Measurements from ENCODE around the gene U2SURP. TPM values are rescaled to one million over a fixed set of nuclear protein-coding genes. Genes with fewer than 3 reads are reported as not detected.
"Not testable (repeated sequence)": the region's sequence is repeated elsewhere in the genome, so short reads cannot be mapped to it uniquely, and the experiment has no call there.

Gene U2SURP
- polyA plus RNA-seq, 10 donors = 62.9 to 105 (median 84.7) TPM

DNA sequence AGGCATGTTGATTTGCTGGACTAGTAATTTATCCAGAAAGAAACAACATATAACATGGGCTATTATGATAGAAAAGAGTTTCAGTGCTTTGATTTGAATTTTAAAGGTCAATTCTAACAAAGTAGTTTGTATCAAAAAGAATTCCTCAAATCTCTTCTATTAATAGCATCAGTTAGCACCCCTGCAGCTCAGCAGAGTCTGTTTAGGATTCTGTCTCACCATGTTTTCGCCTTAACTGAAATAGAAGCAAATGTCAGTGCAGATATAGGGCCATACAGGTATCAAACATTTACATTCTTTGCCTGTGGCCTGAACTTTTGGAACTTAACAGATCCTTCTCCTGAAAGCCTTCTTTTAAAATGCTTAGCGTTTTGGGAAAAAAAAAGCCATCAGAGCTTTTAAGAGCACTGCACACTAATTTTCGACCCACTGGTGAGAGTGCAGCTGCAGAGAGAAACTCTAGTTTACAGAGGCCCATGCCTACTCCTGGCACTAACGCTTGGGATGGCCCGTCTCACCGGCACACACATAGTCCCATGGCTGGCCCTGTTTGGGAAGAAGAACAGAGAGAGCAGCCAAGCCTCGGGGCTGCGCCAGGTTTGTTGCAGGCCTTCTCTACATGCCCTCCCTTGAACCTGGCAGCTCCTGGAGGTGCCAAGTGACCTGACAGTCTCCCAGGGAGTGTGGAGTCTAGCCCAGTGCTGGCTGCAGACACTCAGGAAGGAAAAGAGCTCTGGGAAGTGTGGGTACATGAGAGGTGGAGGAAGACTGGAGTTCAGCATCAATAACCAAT lies 28.0 kb upstream of the U2SURP start:
- DNase-seq = no peak

DNA sequence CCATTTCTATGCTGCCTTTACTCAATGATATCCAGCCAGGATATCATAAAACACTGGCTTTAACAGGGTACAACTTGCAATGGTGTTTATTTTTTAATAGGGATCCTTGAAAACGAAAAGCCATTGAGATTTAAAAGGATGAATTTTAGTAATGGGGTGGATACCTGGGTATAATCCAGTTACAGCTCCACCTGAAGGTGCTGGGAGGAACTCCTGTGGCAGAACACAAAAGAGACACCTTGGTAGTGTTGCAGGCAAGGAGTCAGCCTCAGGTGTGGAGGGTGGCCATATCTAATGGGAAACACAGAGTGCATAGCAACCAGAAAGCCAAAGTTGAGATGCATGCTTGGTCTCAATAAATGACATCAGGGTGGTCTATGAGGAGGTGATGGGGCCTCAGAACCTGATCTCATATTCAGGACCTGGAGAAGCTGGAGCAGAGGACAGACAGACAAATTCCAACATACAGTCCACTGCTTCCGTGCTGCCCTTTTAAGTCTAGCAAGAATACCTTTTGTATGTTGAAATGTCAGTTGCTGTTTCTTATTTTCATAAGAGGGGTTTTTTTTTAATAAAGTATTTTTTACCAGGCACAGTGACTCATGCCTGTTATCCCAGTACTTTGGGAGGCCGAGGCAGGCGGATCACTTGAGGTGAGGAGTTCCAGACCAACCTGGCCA lies 25.9 kb upstream of the U2SURP start:
- DNase-seq = no peak

DNA sequence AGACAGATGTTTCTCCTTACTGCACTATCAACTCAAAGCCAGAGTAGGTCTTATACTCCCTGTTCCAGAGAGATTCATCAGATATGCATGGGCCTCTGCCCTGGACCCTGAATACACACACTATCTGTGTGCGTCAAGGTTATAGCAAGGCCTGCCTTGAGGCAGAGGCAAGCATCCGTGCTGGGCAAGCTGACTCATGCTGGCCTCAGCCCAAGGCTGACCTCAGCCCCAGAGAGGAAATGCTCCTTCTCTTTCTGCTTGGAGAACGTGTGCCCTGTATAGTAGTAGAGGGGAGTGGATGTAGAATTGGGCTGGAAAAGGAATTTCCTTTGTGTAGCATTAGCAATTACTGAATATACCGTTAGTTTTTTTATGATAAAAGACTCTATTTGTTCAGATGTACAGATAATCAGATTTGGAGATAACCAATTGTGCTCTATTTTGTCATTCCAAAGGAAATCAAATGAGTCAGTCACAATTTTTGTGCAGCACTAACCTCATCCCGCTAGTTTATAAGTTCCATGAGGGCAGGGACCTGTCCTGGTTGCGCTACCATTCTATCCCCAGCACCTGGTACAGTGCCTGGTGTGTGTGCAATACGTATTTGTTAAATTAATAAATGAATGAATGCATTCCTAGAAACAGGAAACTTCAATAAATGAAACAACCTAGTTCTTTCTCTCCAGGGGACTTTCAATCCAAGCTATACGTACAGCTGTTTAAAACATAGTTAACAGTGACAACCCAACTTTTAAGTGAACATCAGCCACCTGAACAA lies 24.6 kb upstream of the U2SURP start:
- DNase-seq = peak; percentile 59 to 70 (median 62)

DNA sequence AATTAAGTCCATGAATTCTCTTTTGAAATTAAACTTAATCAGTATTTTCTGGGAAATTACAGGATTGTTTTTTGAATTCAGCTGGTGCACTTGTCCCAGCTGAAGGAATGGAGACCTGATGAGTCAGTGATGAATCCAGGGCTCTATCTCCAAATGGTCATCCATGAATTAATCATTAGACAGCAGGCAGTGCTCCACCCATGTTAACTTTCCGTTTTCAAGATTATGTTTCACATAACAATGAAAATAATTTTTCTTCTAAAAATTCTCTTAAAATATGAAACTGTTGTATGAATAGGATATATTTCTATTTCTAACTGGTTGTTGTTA lies 24.0 kb upstream of the U2SURP start:
- no peak for DNase-seq

DNA sequence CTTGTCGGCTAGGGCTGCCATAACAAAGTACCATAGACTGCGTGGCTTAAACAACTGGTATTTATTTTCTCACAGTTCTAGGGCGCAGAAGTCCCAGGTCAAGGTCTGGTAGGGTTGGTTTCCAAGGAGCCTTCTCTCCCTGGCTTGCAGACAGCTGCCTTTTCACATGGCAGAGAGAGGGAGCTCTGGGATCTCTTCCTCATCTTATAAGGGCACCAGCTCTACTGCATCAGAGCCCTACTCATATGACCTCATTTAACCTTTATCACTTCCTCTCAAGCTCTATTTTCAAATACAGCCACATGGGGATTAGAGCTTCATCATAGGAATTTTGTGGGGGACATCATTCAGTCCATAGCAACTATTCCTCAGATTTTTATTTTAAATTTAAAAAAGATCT lies 20.3 kb upstream of the U2SURP start:
- no peak for DNase-seq

DNA sequence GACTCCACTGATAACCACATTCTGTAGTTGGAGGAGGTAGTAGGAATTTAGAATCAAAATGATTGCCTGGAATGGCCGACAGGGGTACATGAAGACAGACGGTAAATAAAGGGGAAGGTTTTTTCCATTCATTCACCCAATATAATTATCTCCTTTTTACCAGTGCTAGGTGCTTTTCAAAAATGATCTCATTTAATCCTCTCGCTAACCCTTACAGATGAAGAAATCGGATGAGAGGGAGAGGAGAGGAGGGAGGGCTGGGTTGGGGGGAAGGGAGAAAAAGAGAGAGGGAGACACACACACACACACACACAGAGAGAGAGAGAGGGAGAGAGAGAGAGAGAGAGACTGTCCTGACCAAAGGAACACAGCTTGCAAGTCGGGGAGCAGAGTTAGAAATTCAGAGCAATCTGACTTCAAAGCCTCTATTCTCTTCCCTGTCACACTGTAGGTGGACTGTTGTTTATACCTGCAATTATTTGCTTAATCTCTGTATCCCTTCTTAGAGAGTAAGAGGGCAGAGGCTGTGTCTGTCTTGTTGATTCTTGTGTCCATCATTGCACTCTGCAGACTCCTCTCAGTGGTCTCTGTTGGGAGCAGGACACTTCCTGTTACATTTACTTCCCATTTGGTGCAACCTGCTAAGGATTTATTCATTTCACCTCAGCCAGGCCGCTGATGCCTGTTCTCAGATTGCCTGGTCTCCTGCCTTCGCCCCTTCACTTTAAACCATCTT lies 19.2 kb upstream of the U2SURP start:
- no peak for DNase-seq

DNA sequence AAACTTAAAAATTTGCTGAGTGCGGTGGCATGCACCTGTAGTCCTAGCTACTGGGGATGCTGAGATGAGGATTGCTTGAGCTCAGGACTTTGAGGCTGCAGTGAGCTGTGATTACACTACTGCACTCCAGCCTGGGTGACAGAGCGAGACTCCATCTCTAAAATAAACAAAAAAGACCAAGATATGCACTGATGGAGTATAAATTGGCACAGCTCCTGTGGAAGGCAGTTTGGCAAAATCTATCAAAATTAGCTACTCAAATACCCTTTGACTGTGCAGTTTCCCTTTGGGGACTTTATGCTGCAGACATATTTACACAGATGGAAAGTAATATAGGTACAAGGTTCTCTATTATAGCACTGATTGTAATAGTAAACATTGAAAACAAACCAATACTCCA lies 18.1 kb upstream of the U2SURP start:
- DNase-seq = no peak

DNA sequence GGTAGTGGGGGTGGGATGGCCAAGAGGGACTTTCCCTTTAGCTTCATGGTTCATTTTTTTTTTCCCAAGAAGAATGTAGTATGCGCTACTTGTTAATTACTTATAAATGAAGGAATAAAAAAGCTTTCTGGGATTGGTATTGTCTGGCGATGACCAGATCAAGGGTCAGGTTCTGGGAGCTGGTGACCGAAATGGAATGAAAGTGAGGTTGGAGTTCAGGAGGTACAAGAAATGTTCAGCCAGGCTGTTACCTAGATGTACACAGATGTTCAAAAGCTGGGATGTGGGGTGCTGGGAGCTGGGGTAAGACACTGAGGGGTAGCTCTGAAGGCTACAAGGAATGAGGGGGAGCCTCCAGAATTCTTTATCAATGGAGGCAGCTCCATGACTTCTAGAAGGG lies 17.1 kb upstream of the U2SURP start:
- DNase-seq = no peak

DNA sequence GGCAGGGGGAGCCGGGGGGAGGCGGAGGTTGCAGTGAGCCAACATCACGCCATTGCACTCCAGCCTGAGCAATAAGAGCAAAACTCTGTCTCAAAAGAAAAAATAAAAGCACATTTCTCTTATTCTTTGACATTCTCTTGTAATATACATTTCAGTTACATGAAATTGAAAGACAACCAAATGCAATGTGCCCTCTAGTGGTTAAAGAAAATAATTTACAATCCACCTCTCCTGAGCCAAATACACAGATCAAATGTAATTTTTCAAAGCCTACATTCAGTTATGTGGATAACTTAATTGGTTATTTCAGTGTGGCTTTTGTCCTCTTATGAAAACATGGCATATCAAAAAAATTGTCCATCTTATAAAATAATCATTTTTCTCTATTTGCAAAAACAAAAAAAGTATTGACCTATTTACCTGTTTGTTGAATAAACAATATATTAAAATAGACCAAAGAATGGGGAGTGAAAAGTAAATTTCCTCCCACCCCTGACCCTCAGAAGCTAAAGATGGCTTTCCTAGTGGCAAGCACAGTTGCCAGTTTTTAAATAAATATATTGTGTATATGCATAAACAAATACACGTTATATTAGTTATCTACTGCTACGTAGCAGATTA lies 14.2 kb upstream of the U2SURP start:
- peak in 1 of 3 donors; percentile 48 for DNase-seq

DNA sequence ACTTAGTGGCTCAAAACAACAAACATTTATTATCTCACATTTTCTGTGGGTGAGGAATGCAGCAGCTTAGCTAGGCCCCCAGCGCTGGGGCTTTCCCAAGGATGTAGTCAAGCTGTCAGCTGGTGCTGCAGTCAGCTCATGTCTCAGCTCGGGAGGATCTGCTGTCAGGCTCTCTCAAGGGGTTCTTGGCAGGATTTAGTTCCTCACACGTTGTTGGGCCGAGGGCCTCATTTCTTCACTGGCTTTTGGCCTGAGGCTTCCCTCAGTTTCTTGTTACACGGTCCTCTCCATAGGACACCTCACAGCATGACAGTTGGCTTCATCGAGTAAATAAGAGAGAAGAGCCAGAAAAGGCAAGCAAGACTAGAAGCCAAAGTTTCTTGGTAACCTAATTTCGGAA lies 13.7 kb upstream of the U2SURP start:
- DNase-seq = peak in 1 of 3 donors; percentile 32

DNA sequence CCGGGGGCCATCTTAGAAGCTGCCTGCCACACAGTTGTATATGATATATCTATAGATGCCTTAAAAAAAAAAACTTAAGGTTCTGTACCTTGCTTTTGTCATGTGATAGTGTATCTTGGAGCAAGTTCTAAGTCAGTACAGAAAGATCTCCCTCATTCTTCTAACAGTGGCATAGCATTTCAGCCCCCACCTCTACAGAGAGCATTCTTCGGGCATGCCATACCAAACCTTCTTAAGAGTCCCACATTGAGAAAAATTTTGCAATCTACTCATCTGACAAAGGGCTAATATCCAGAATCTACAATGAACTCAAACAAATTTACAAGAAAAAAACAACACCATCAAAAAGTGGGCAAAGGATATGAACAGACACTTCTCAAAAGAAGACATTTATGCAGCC lies 13.1 kb upstream of the U2SURP start:
- not testable (repeated sequence) for DNase-seq

DNA sequence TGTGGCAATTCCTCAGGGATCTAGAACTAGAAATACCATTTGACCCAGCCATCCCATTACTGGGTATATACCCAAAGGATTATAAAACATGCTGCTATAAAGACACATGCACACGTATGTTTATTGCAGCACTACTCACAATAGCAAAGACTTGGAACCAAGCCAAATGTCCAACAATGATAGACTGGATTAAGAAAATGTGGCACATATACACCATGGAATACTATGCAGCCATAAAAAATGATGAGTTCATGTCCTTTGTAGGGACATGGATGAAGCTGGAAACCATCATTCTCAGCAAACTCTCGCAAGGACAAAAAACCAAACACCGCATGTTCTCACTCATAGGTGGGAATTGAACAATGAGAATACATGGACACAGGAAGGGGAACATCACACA lies 12.5 kb upstream of the U2SURP start:
- not testable (repeated sequence) for DNase-seq

DNA sequence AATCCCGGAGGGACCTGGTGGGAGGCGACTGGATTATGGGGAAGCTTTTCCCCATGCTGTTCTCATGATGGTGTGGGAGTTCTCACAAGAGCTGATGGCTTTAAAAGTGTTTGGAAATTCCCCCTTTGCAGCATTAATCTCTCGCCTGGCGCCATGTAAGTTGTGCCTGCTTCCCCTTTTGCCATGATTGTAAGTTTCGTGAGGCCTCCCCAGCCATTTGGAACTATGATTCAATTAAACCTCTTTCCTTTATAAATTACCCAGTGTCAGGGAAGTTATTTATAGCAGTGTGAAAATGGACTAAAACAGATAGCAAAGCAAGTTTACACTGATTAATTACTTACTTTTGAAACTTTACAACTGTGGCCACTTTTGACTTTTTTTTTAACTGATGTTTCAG lies 10.6 kb upstream of the U2SURP start:
- DNase-seq = no peak

DNA sequence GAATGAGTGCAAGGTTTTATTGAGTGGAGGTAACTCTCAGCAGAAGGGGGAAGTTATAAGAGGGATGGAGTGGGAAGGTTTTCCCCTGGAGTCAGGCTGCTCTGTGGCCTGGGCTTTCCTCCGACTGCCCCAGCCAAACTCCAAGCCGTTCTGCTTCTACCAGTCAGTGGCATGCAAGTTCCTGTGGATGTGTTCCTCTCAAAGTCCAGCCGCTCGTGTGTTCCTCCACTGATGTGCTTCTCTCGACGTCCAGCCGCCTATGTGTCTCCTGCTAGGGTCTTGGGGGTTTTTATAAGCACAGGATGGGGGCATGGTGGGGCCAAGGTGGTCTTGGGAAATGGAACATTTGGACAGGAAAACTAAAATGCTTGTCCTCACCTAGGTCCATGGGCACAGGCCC lies 9.0 kb upstream of the U2SURP start:
- no peak for DNase-seq

DNA sequence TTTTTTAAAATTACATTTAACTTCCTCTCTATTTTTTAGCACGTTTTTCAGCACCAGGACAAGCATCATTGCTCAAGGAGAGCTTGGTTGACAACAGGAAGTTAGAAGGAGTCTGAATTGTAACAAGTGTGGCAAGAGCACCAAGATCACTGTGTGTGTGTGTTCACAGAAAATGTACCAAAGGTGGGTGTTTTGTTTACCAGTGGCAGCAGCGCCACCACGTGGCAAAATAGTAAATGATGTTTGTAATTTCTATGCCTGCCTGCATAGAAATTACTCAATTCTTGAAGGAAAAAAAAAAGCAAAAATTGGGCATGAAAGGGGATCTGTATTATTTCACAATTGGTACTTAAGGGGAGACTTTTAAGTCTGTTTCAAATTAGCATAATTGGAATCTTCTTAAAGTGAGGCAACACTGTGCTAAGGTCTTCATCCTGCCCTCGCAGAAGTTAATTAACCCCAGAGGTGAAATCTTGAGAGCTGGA lies 7.4 kb upstream of the U2SURP start:
- peak; percentile 43 to 73 (median 59) for DNase-seq

DNA sequence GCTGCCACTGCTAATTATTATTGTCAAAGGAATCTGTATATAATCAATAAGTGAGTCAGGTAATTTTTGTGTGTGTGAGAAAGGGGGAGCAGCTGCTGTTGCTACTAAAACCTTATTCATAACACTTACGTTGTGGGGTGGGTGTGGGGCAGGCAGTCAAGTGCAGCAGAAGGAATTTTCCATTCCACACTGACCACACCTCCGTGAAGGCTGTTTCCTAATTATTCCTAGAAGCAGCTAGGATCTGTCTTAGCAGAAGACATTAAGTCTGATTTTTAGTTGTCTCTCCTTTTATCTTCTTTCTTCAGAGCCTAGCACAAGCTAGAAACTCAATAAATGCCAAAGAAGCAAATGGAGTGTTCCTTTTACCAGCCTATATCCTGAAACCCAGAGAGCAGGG lies 4.0 kb upstream of the U2SURP start:
- no peak for DNase-seq

DNA sequence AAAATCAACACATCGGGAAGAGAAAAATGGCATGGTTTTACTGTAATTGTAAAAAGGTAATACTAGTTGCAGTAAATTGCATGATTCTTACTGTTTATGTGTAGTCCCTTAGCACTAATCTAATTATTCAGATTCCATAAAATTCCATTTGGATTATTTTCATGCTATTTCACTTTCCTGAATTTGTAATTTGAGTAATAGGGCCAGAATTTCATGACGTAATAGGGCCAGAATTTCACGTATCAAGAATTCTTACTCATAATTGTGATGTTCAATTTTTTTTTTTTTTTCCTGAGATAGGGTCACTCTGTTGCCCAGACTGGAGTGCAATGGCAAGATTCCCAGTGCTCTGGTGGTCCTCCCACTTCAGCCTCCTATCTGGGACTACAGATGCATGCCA lies 2.9 kb upstream of the U2SURP start:
- DNase-seq = no peak

DNA sequence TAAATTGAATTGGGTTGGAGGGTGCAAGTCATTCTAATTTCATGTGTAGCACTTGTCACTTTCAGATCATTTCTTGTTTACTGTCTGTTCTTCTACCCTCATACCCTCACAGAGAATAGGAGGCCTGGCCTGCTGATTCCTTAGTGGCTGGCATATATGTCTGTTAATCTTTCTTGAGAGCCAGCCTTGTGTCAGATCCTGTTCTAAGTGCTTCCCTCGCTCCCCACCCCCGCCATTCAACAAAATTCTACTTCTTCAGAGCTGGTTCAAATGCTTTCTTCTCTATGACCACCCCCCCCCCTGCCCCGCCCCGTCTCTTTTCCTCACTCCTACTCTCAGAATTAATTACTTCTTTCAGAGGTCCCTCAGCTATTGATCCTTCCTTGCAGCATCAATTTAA lies 1.5 kb upstream of the U2SURP start:
- DNase-seq = no peak

DNA sequence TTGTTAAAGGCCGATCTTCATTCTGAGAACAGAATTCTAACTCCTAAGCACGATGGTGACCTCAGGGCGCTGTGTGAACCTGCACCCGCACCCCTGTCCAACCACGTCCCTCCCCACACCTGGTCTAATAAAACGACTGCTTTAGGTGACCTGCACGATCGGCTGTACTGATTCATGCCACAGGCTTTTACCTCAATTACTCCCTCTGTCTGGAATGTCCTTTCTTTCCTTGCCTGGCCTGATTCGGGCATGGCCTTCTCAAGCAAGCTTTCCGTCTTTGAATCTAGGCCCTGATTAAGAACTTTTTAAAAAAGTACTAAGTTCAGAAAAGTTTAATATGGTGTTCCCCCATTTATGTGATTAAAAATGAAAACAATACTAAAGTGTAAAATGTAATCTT lies 842 bp upstream of the U2SURP start:
- DNase-seq = no peak

DNA sequence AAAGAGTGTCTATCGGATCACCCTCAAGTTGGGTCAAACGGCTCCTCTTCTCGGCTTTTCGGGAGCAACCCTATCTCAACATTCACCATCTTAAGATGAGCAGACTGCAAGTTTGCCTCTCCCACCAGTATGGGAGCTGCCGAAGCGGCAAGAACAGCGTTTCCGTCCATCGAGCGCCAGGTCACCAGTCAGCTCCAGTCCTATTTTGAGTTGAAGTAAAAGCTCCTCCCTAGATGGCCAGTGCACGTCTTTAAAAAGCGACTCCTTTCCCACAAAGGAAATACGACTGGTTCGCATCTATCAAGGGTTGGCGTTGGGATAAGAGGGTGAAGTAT lies 369 bp upstream of the U2SURP start:
- no peak for DNase-seq

DNA sequence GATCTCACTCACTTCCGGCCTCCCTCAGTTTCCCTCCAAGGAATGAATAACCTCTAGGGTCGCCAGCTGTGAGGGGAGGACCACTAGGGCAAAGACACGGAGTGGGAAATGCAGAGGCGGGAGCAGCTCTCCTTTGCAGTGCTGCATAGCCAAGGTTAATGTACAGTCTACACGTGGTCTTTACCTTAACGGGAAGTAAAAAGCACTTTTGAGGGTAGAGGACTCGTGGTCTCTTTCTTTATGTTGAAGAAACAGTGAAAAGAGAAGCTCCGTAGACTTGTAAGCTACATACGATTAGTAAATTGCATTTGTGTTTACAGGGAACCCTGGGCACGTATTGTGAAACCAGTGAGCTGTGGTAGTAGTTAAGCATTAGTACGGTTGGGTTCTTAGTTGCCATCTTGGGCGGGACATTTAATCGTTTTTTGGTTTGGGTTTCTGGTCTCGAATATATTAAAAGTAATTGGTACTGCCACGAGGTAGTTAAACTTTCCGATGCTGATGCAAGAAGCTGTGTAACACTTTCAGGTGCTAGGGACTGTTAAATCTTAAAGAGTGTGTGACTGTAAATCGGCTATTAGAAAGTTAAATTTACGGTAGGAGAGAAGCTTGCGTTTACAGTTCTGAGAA lies 828 bp downstream of the U2SURP start:
- DNase-seq = peak in 1 of 3 donors; percentile 47
